K562 (cell line): ENCODE measurements around the gene KTI12. TPM values are rescaled to one million over a fixed set of nuclear protein-coding genes. Genes with fewer than 3 reads are reported as not detected.

ENCODE experiments used
- BRD4 ChIP-seq: fragments of 200-600 bp; sonication (generic); IDR thresholded peaks from 2 replicates; pipeline ENCODE4 v1.6.1; 2017; ENCODE audit warnings: inconsistent platforms
- CREB3 ChIP-seq: fragments of 450-650 bp; conservative IDR thresholded peaks from 2 replicates; pipeline ENCODE4 v1.6.1; 2016; ENCODE audit warnings: missing genetic modification characterization, low read depth, mild to moderate bottlenecking, missing compliant biosample characterization, moderate library complexity
- KAT7 ChIP-seq: sonication (generic); formaldehyde crosslinking; IDR thresholded peaks from 2 replicates; pipeline ENCODE4 v1.8.0; 2022; ENCODE audit warnings: missing genetic modification reagents, mild to moderate bottlenecking, borderline replicate concordance
- KDM5B ChIP-seq: fragments of 200-600 bp; sonication (generic); IDR thresholded peaks from 2 replicates; pipeline ENCODE4 v1.6.1; 2012; ENCODE audit warnings: low read depth, mild to moderate bottlenecking, moderate library complexity, low read length, control low read depth, inconsistent platforms; ENCODE audit not compliant: insufficient replicate concordance
- KHSRP ChIP-seq: fragments of 450-650 bp; IDR thresholded peaks from 2 replicates; pipeline ENCODE4 v1.6.1; 2017
- MEF2D ChIP-seq: conservative IDR thresholded peaks from 2 replicates; pipeline ENCODE4 v1.6.1; 2016; ENCODE audit warnings: low read depth, missing genetic modification characterization, missing compliant biosample characterization
- NR4A1 ChIP-seq, 2 experiments: fragments of 250-450 bp in 1 of 2; fragments of 450-650 bp in 1 of 2; sonication (Bioruptor Pico) in 1 of 2; IDR thresholded peaks; 2 replicates each; pipeline versions ENCODE4 v1.4.0 to v1.6.1; 2016 to 2020; ENCODE audit warnings: mild to moderate bottlenecking in 2 of 2, missing compliant biosample characterization in 1 of 2, missing genetic modification characterization in 1 of 2, moderate library complexity in 1 of 2
- RBBP5 ChIP-seq: fragments of 200-600 bp; sonication (generic); IDR thresholded peaks from 2 replicates; pipeline ENCODE4 v1.6.1; 2012; ENCODE audit warnings: borderline replicate concordance, mild to moderate bottlenecking, low read length, control low read depth, inconsistent platforms; ENCODE audit not compliant: insufficient read depth, poor library complexity, severe bottlenecking
- RHOXF2B ChIP-seq: fragments of 250-450 bp; sonication (Bioruptor Pico); conservative IDR thresholded peaks from 2 replicates; pipeline ENCODE4 v1.5.1; 2021
- STAG1 ChIP-seq: sonication (generic); formaldehyde crosslinking; IDR thresholded peaks from 2 replicates; pipeline ENCODE4 v1.5.0; 2020; ENCODE audit warnings: missing genetic modification reagents, borderline replicate concordance
- ZBTB2 ChIP-seq: fragments of 450-650 bp; IDR thresholded peaks from 2 replicates; pipeline ENCODE4 v1.6.1; 2016; ENCODE audit warnings: antibody characterized with exemption
- ZC3H4 ChIP-seq: sonication (generic); formaldehyde crosslinking; IDR thresholded peaks from 2 replicates; pipeline ENCODE4 v1.9.0; 2021; ENCODE audit warnings: missing genetic modification reagents, borderline replicate concordance
- ZFP91 ChIP-seq: sonication (generic); formaldehyde crosslinking; IDR thresholded peaks from 2 replicates; pipeline ENCODE4 v1.8.0; 2022; ENCODE audit warnings: mild to moderate bottlenecking, missing genetic modification reagents
- ZNF133 ChIP-seq: fragments of 250-450 bp; sonication (Bioruptor Pico); IDR thresholded peaks from 2 replicates; pipeline ENCODE4 v1.4.0; 2020; ENCODE audit warnings: mild to moderate bottlenecking
- ZNF232 ChIP-seq: sonication (generic); formaldehyde crosslinking; IDR thresholded peaks from 2 replicates; pipeline ENCODE4 v1.8.0; 2022; ENCODE audit warnings: mild to moderate bottlenecking, missing genetic modification reagents
- ZNF277 ChIP-seq: fragments of 250-450 bp; sonication (Bioruptor Pico); IDR thresholded peaks from 2 replicates; pipeline ENCODE4 v1.8.0; 2022; ENCODE audit warnings: inconsistent platforms, mild to moderate bottlenecking, moderate library complexity, borderline replicate concordance
- polyA plus RNA-seq, 8 experiments: library from polyadenylated mRNA; depleted of rRNA in 4 of 8; stranded (reverse) in 5 of 8; unstranded in 3 of 8; fragments of >200 nt; fragmentation: Nextera tagmentation in 2 of 8; fragmentation: Illumina TruSeq in 1 of 8; extraction: Ambion mirVana in 2 of 8; extraction: Trizol in 1 of 8; gene quantifications; 2 replicates each; pipeline versions ENCODE4 v1.2.1 to v1.2.3, GENCODE V29; 2011 to 2014; ENCODE audit warnings: inconsistent platforms in 1 of 8, missing spikeins in 1 of 8
- total RNA-seq, 7 experiments: library from RNA; depleted of rRNA in 6 of 7; stranded (reverse); fragments of >200 nt in 6 of 7; fragmentation: Illumina TruSeq in 2 of 7; extraction: Trizol in 2 of 7; gene quantifications; 2 replicates each; pipeline versions ENCODE4 v1.2.1 to v1.2.3, GENCODE V29; 2011 to 2021; ENCODE audit warnings: low replicate concordance in 1 of 7
- TF ChIP-seq, protein P1 (sequence below): fragments of 250-450 bp; sonication (Bioruptor Pico); IDR thresholded peaks from 2 replicates; pipeline ENCODE4 v1.9.0; 2021; ENCODE audit warnings: mild to moderate bottlenecking, inconsistent platforms

The KTI12 gene
- total and polyA plus RNA-seq, 9 of the 15 experiments (the other 6 are each of a cell fraction or from before 2014, with no cell fraction given), result 3.1 to 22.8 (median 11.6) TPM

- no peak for TF ChIP-seq CREB3 (tag)
- no peak for TF ChIP-seq NR4A1 (CRISPR knock-in tag; IDR thresholded peaks at IDR 0.05)
- no peak for TF ChIP-seq NR4A1 (tag; IDR thresholded peaks at IDR 0.05)
- peak; percentile 94 for TF ChIP-seq RBBP5
- 0 out of 2 replicates have a peak, but pooled peaks have one; percentile 12 for TF ChIP-seq MEF2D
- TF ChIP-seq BRD4, result 0 out of 2 replicates have a peak, but pooled peaks have one; percentile 58
- no peak for TF ChIP-seq KHSRP
- TF ChIP-seq, protein P1, sequence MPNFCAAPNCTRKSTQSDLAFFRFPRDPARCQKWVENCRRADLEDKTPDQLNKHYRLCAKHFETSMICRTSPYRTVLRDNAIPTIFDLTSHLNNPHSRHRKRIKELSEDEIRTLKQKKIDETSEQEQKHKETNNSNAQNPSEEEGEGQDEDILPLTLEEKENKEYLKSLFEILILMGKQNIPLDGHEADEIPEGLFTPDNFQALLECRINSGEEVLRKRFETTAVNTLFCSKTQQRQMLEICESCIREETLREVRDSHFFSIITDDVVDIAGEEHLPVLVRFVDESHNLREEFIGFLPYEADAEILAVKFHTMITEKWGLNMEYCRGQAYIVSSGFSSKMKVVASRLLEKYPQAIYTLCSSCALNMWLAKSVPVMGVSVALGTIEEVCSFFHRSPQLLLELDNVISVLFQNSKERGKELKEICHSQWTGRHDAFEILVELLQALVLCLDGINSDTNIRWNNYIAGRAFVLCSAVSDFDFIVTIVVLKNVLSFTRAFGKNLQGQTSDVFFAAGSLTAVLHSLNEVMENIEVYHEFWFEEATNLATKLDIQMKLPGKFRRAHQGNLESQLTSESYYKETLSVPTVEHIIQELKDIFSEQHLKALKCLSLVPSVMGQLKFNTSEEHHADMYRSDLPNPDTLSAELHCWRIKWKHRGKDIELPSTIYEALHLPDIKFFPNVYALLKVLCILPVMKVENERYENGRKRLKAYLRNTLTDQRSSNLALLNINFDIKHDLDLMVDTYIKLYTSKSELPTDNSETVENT (CRISPR knock-in tag), result peak; percentile 52; the same call in 1 of the 2 replicates
- TF ChIP-seq ZNF277 (CRISPR knock-in tag), result no peak
- peak; percentile 97 for TF ChIP-seq ZFP91
- 0 out of 2 replicates have a peak, but pooled peaks have one; percentile 33 for TF ChIP-seq STAG1 (CRISPR knock-in tag)
- TF ChIP-seq KDM5B, result peak; percentile 89
- no peak for TF ChIP-seq KAT7 (CRISPR knock-in tag)
- TF ChIP-seq ZNF232 (CRISPR knock-in tag), result 0 out of 2 replicates have a peak, but pooled peaks have one; percentile 61
- 0 out of 2 replicates have a peak, but pooled peaks have one; percentile 51 for TF ChIP-seq ZBTB2
- TF ChIP-seq ZC3H4 (CRISPR knock-in tag), result peak; percentile 93; the same call in 1 of the 2 replicates
- TF ChIP-seq ZNF133, result no peak
- TF ChIP-seq RHOXF2B (CRISPR knock-in tag), result no peak
These were observed 21.7 kb upstream of the KTI12 start, which contains the start of gene TXNDC12 (continued) for GRCh38 chr1:52055066-52055865.
